Dermis microvascular lymphatic vessel endothelial cell (primary cell): ENCODE measurements around the gene CSPG4. TPM values are rescaled to one million over a fixed set of nuclear protein-coding genes. Genes with fewer than 3 reads are reported as not detected.
A peak's percentile ranks its signal among the peaks of the same experiment; 100 is the strongest.
"Not testable (repeated sequence)": the region's sequence is repeated elsewhere in the genome, so short reads cannot be mapped to it uniquely, and the experiment has no call there.

Experiments
- DNase-seq, 2 donors: peaks; one replicate each; pipeline versions ENCODE4 v3.0.0 to v3.0.0-alpha.2; 2010; ENCODE audit warnings: low read depth in 2 of 2
- total RNA-seq: library from RNA; depleted of rRNA; stranded (reverse); fragments of >200 nt; gene quantifications from 2 replicates; pipeline ENCODE4 v1.2.1, GENCODE V29; 2014

Gene CSPG4
- total RNA-seq, 1 donor from 2014 or later, result under 0.01 TPM

- no peak for DNase-seq
These were observed 13.3 kb upstream of the CSPG4 start for GRCh38 chr15:75725719-75726607.

GRCh38 chr15:75725006-75725718 lies 12.5 kb upstream of the CSPG4 start:
- DNase-seq, result no peak

GRCh38 chr15:75723847-75724660 lies 11.4 kb upstream of the CSPG4 start:
- DNase-seq, result peak; percentile 92 to 94

GRCh38 chr15:75723171-75723846 lies 10.7 kb upstream of the CSPG4 start:
- DNase-seq, result no peak

- DNase-seq, result peak in 1 of 2 donors; percentile 41
These were observed 9.5 kb upstream of the CSPG4 start for GRCh38 chr15:75721923-75722870.

- no peak for DNase-seq
These were observed 8.9 kb upstream of the CSPG4 start for GRCh38 chr15:75721480-75721922.

- DNase-seq, result peak in 1 of 2 donors; percentile 69
These were observed 8.3 kb upstream of the CSPG4 start for GRCh38 chr15:75720787-75721479.

GRCh38 chr15:75720297-75720696 lies 7.6 kb upstream of the CSPG4 start:
- DNase-seq, result no peak

GRCh38 chr15:75718328-75718727 lies 5.7 kb upstream of the CSPG4 start:
- DNase-seq, result no peak

GRCh38 chr15:75717001-75717400 lies 4.4 kb upstream of the CSPG4 start:
- DNase-seq, result not testable (repeated sequence)

- DNase-seq, result not testable (repeated sequence)
These were observed 3.8 kb upstream of the CSPG4 start for GRCh38 chr15:75716249-75716950.

GRCh38 chr15:75715312-75715832 lies 2.7 kb upstream of the CSPG4 start:
- DNase-seq, result not testable (repeated sequence)

GRCh38 chr15:75714195-75714594 lies 1.5 kb upstream of the CSPG4 start:
- no peak for DNase-seq

- no peak for DNase-seq
These were observed 769 bp upstream of the CSPG4 start for GRCh38 chr15:75713338-75713895.

- DNase-seq, result not testable (repeated sequence)
These were observed 1.2 kb downstream of the CSPG4 start for GRCh38 chr15:75711495-75711894.

GRCh38 chr15:75710874-75711273 lies 1.8 kb downstream of the CSPG4 start:
- DNase-seq, result not testable (repeated sequence)

- peak in 1 of 2 donors; percentile 53 for DNase-seq
These were observed 3.2 kb downstream of the CSPG4 start for GRCh38 chr15:75709458-75709857.

GRCh38 chr15:75706682-75706954 lies 6.0 kb downstream of the CSPG4 start:
- DNase-seq, result no peak
